GM21381 (cell line): ENCODE measurements around the gene KCNMA1.

Source experiments
- ATAC-seq: cut with Tn5 transposase; IDR thresholded peaks from one replicate; pipeline ENCODE4 v1.9.1; 2021; ENCODE audit warnings: mild to moderate bottlenecking, moderate library complexity; ENCODE audit not compliant: unreplicated experiment

KCNMA1 gene

DNA sequence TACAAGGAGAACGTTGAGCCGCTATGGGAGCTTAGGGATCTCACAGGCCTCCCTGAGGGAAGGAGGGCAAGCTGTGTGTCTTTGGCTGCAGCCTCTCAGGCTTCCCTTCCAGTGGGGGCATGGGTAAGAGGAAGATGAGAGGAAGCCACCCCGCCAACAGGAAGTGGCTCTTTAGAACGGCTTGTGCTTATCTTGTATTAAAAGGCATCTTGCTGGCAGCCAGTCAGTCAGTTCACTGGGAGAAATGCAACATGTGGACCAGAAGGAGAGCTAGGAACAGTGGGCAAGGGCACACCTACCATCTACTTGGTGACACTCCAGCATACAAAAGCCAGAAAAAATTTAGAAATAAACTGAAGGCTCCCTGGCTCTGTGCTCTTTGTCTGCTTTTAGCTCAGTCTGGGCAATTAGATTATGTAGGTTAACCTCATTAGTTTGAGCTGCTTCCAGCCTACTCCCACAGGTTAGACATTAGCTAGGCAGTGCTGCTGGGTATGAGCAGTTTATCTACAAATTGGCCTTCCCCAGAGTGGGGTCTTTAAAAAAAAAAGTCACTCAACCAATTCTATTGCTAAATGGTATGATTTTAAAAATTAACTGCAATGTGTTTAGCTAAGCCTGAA is 595.9 kb downstream of the KCNMA1 start:
- no peak for ATAC-seq

GRCh38 chr10:77038407-77038806 is 599.2 kb downstream of the KCNMA1 start:
- ATAC-seq, result no peak

- no peak for ATAC-seq
Measured at GRCh38 chr10:77037735-77038403, 599.7 kb downstream of the KCNMA1 start.

GRCh38 chr10:77036993-77037734 is 600.4 kb downstream of the KCNMA1 start:
- no peak for ATAC-seq

GRCh38 chr10:77036276-77036675 is 601.3 kb downstream of the KCNMA1 start:
- no peak for ATAC-seq

- no peak for ATAC-seq
Measured at GRCh38 chr10:77034795-77035194, 602.8 kb downstream of the KCNMA1 start.

DNA sequence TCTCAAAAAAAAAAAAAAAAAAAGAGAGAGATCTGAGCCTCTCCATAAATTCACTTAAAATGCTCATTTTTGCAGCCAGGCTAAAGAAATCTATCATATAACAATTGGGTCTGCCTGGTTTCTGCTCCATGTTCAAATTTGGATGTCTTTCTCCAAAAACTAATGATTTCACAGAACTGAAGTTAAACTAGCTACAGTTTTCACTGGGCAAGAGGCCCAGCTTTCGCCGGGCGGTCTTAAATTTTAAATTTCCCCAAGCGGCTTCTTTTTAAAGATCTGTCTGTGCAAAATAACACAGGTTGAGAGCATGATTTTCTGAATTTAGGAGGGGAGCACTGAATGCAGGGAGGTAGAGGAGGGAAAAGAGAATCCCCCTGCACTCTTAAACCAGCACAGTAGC is 603.4 kb downstream of the KCNMA1 start:
- ATAC-seq, result no peak

DNA sequence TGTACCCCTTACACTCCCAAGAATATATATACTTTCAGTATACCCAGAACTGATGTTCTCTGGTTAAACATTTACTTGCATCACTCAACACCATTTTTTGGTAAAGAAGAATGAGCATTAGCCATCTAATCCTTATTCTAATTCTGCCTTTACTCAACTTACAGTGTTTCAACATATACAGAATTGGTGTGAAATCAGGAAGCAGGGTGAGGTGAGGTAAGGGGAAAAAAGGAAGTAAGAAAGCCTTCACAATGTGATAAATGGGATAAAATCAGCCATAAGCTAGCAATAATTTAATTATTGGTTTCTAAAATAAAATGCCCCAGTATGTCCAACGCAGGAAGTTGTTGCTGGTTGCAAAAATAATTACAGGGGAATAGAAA is 605.4 kb downstream of the KCNMA1 start:
- ATAC-seq, result no peak

DNA sequence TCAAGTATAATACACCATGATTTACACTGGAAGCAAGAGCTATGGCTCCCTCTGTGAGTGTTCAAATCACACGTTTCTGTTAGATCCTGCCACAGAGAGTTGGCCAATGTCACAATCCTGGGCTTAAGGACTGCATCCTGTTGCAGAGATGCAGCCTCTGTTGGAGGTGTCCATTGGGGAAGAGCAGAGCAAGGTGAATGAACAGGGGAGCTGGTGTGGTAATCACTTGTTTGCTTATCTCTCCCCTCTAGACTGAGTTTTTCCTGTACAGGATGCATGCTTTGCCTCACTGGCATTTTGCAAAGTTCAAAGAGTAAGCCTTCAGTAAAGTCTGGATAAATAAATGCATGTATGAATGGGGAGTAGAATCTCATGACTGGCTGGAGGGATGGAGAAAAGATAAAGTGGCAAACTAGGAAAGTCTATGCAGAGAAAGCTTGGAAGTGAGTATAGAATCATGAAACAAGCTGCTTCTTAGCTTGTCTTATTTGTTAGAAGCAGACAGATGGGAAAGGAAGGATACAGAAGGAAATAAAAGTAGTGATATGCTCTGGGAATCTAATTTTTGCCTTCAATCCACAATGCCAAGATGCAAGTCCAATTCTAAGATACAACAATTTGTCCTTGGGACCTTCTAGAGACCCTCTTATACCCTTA is 605.9 kb downstream of the KCNMA1 start:
- no peak for ATAC-seq

DNA sequence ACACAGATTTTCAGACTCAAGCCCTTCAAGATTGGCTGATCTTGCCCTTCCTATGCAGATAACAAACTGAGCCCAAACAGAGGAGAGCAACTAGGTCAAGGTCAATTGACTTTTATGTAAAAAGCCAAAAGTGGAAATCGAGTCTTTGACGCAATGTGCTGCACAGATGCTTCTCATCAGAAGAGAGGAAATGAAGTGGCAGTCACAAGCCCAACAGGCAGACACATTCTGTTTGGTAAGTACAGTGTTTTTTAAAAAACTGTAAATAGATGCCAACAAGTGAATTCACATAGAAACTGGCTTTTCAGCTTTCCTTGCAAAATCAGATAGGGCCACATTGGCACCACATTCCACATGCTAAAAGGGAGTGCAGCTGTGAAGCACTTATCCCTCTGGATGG is 606.6 kb downstream of the KCNMA1 start:
- no peak for ATAC-seq

DNA sequence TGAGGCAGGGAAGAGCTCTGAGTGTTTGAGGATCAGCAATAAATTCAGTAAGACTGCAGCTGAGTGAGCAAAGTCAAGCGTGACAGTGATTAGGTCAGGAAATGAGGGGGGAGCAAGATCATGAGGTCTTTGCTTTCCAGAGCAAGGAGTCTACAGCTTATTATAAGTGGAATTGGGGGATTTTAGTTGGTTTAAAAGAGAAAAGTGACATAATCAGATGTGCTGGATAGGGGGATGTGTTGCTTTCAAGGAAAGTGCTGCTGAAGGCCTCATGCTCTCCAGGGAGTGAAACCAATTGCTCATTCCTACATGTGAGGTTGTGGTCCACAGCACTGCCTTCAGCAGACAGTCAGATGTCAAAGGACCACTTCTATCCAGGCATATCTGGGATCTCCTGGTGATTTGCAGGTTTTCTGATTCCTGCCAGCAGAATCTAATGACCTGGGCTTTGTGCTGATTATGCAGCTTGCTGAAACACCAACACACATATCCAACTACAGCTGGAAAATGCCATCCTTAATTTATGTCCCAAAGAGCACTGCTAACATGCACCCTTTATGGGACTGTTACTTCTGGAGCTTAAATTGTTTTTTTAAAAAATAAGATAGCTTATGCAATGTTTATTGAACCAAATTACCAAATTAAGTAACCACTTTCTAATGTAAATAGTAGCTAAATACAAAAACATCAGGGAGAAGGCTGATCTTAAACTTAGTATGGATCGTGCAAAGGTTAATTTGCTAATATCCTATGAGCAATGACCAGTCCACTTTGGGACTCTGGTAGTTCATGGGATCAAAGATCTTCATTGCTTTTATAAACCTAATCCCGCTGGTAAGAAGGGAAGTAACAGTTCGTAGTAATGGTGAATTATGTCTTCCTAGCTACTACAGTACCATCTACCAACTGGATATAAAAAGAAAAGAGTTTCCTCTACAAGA is 607.6 kb downstream of the KCNMA1 start:
- no peak for ATAC-seq

GRCh38 chr10:77028042-77028441 is 609.6 kb downstream of the KCNMA1 start:
- ATAC-seq, result no peak

DNA sequence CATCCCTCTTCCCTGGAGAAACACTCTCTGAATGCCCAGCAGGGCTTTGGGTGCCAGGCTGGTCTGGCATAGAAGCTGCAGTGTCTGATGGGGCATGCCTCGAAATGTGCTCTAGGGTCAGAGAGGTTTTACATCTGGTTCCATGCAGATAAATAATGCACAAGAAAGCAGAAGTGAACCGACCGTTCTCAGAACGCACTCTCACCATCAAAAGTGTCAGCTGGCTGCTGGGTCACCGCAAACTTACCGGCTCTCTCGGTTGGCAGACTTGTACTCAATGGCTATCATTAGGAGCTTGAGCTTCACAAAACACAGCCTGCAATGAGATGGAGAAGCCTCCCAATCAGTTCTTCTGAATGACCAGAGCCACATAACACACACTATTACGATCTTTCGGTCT is 610.0 kb downstream of the KCNMA1 start:
- peak; percentile 81 for ATAC-seq

GRCh38 chr10:77027141-77027540 is 610.5 kb downstream of the KCNMA1 start:
- no peak for ATAC-seq

GRCh38 chr10:77026148-77026547 is 611.5 kb downstream of the KCNMA1 start:
- no peak for ATAC-seq

GRCh38 chr10:77024461-77024860 is 613.1 kb downstream of the KCNMA1 start:
- ATAC-seq, result no peak

DNA sequence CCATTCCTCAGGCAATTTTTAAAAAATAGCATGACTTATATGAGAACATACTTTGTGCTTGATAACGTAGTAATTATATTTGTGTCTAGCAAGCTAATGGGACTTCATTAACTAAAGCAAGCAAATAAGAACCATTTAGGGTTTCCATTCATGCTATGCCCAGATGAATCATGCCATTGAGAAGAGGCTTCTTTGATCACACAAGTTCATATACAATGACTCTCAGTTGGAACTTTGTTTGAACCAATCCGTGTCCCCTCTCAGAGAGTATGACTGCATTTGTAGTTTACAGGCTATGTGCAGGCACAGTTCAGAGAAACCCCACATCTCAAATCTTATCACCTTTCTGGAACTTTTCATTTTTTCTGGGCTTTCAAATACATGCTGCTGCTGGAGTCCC is 614.2 kb downstream of the KCNMA1 start:
- no peak for ATAC-seq

DNA sequence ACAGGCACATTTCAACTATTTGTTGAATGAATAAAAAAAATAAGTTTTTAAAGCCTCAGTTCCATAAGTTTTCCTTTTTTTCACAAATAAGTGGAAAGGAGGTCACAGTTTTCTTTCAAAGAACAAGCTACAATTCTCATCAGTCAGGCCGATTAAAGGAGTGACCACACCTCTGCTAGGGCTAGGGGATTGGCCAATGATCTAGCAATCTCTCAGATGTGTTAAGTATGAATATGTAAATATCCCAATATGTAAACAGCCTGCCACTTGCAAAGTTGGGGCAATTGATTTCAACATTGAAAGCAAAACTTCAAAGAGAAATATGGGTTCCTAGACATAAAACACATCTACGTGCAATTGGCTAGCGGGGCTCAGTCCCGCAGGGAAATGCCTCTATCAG is 614.9 kb downstream of the KCNMA1 start:
- no peak for ATAC-seq

- ATAC-seq, result no peak
Measured at GRCh38 chr10:77021966-77022490, 615.6 kb downstream of the KCNMA1 start.

- ATAC-seq, result no peak
Measured at GRCh38 chr10:77020426-77021040, 617.1 kb downstream of the KCNMA1 start.
